GM18505 (cell line): ENCODE results near the gene CD1D.

Experiments used
- ATAC-seq: cut with Tn5 transposase; IDR thresholded peaks from one replicate; pipeline ENCODE4 v1.9.1; 2021; ENCODE audit not compliant: unreplicated experiment
- POLR2A ChIP-seq: IDR thresholded peaks from 4 replicates; pipeline ENCODE4 v1.6.1; 2011; ENCODE audit warnings: borderline replicate concordance; ENCODE audit not compliant: insufficient read depth, insufficient read length; ENCODE audit errors: extremely low read depth

CD1D gene

GRCh38 chr1:158180741-158181576 lies at the start of gene CD1D:
Gene CD1D (plus strand): TSS chr1:158180895. CDS start chr1:158181102, 207 bp downstream.
- no peak for ATAC-seq
- no peak for TF ChIP-seq POLR2A

- no peak for ATAC-seq
These were observed 49.5 kb upstream of the CD1D start for GRCh38 chr1:158131217-158131616.

GRCh38 chr1:158140764-158141192 lies 39.9 kb upstream of the CD1D start:
- no peak for TF ChIP-seq POLR2A

More at GRCh38 chr1:158131217-158131616, 49.5 kb upstream of the CD1D start:
- no peak for TF ChIP-seq POLR2A

GRCh38 chr1:158145173-158145719 lies 35.4 kb upstream of the CD1D start:
- no peak for ATAC-seq

More at GRCh38 chr1:158140764-158141192, 39.9 kb upstream of the CD1D start:
- ATAC-seq: no peak

GRCh38 chr1:158146165-158146564 lies 34.5 kb upstream of the CD1D start:
- TF ChIP-seq POLR2A: no peak
- ATAC-seq: no peak

More at GRCh38 chr1:158145173-158145719, 35.4 kb upstream of the CD1D start:
- no peak for TF ChIP-seq POLR2A

- TF ChIP-seq POLR2A: no peak
- no peak for ATAC-seq
These were observed 34.0 kb upstream of the CD1D start for GRCh38 chr1:158146739-158147138.

- no peak for ATAC-seq
- TF ChIP-seq POLR2A: no peak
These were observed 33.3 kb upstream of the CD1D start for GRCh38 chr1:158147401-158147800.

GRCh38 chr1:158147869-158148268 lies 32.8 kb upstream of the CD1D start:
- no peak for ATAC-seq
- TF ChIP-seq POLR2A: no peak

- no peak for TF ChIP-seq POLR2A
- no peak for ATAC-seq
These were observed 32.2 kb upstream of the CD1D start for GRCh38 chr1:158148468-158148867.

- TF ChIP-seq POLR2A: no peak
- no peak for ATAC-seq
These were observed 31.5 kb upstream of the CD1D start for GRCh38 chr1:158149175-158149574.

- TF ChIP-seq POLR2A: no peak
- no peak for ATAC-seq
These were observed 31.0 kb upstream of the CD1D start for GRCh38 chr1:158149577-158150269.

GRCh38 chr1:158150523-158150922 lies 30.2 kb upstream of the CD1D start:
- no peak for ATAC-seq
- TF ChIP-seq POLR2A: no peak

- no peak for ATAC-seq
These were observed 27.5 kb upstream of the CD1D start for GRCh38 chr1:158153179-158153578.

More at GRCh38 chr1:158153179-158153578, 27.5 kb upstream of the CD1D start:
- no peak for TF ChIP-seq POLR2A
